GM12873 (cell line): ENCODE measurements around the gene FAM241A.

Experiments used
- CTCF ChIP-seq: IDR thresholded peaks from 2 replicates; pipeline ENCODE4 v1.5.1; 2012; ENCODE audit warnings: low read depth, mild to moderate bottlenecking, moderate library complexity, low read length, control low read depth; ENCODE audit not compliant: insufficient read depth; ENCODE audit errors: missing control alignments

Gene FAM241A

GRCh38 chr4:112181358-112182000 is 36.2 kb downstream of the FAM241A start:
- TF ChIP-seq CTCF, result no peak

GRCh38 chr4:112182604-112183003 is 37.4 kb downstream of the FAM241A start:
- no peak for TF ChIP-seq CTCF

GRCh38 chr4:112183252-112183651 is 38.0 kb downstream of the FAM241A start:
- no peak for TF ChIP-seq CTCF

GRCh38 chr4:112184438-112184837 is 39.2 kb downstream of the FAM241A start:
- TF ChIP-seq CTCF, result no peak

- TF ChIP-seq CTCF, result no peak
Measured at GRCh38 chr4:112185334-112185733, 40.1 kb downstream of the FAM241A start.

GRCh38 chr4:112185740-112186670 is 40.8 kb downstream of the FAM241A start:
- no peak for TF ChIP-seq CTCF

- TF ChIP-seq CTCF, result no peak
Measured at GRCh38 chr4:112189754-112190153, 44.5 kb downstream of the FAM241A start.
